ENCODE results near the gene CIAPIN1.

DNA sequence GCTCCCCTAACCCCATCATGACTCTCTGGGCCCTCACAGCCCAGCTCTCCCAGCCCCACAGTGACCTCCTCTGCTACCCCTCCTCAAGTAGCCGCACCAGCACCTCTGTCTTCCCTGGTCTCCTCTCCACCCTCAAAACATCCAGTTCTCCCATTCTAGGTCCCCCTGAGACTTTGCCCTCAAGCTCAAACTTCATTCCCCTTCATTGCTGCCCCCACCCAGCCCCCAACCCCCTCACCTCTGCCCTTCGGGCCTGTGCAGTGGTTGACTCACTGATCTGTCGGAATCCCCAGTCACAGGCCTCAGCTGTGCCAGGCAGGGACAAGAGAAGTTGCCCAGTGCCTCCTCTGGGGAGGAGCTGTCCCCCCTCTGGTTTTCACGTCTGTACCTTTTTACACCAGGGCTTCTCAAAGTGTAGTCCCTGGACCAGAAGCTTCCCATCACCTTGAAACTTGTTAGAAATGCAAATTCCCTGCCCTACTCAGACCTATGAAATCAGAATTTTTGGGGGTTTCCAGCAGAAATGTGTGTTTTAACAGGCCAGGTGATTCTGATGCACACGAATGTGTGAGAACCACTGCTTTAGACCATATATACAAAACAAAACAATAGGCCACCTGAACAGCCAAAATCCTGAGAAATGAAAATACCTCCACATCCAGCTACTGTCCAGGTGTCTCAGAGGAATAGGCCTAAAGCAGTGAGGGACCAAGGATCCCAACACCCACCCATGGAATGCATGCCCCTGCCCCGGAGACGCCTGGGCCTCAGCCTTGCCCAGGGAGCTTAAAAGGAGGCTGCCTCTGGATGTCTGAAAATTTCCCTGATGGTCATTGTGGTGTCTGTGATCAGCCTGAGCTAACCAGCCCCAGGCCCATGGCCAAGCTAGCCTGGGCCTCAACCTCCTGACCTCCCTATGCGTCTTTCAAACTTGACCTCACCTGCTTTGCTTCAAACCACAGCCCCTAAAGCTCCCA is 40.0 kb upstream of the CIAPIN1 start:
- no peak for TF ChIP-seq CTCF (IDR thresholded peaks at IDR 0.05)
- TF ChIP-seq POLR2A (IDR thresholded peaks at IDR 0.05) = no peak
